ENCODE measurements around the gene AADACL3. TPM values are rescaled to one million over a fixed set of nuclear protein-coding genes. Genes with fewer than 3 reads are reported as not detected.

Gene AADACL3
- total and polyA plus RNA-seq, 2 of the 8 experiments (the other 6 are each of a cell fraction or from before 2014, with no cell fraction given) = 0.33 to 2.3 TPM

DNA sequence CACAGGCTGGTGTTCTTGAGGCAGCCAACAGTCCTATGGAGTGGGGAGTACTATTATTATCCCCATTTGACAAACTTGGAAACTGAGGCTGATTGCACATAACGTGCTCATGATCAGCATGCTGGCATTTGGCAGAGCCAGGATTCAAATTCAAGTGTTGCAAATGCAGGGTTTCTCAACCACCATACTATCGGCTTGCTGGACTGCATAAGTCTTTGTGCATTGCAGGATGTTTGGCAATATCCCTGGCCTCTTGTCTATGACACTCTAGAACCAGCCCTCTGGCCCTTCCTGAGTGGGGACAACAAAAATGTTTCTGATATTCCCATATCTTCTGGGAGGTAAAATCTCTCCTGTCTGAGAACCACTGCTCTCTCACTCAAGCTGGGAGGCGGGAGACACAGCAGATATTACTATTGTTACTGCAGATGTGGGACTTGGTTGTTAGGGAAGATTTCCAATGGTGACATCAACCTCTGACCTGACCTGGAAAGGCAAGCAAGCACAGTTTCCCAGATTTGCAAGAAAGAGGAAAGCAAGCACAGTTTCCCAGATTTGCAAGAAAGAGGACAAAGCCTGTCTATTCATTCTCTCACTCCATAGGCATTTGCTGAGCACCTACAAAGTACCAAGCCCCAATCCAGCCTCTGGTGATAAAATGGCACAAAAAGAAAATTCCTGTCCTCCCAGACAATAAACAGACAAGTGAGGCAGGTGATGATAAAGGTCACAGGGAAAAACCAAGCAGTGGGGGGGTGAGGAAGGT is 1.0 kb upstream of the AADACL3 start:
- no peak overlapping the region for H3K9ac ChIP-seq (replicated peaks in 1 of 4; ENCODE audit: extremely low read depth in 1 of 4, low read depth in 3 of 4, low read length in 3 of 4)
- no peak overlapping the region for H3K23ac ChIP-seq (ENCODE audit: insufficient read length)
- H3K23me2 ChIP-seq (ENCODE audit: low read depth, low read length) = peaks cover 3% of the 10 kb centered on the region; the same call in 1 of the 2 replicates
- H3K27ac ChIP-seq (ENCODE audit: low read depth, low read length) = no peak overlapping the region
- H3K4ac ChIP-seq (replicated peaks; ENCODE audit: insufficient read length, low read depth, low read length) = no peak overlapping the region
- no peaks in the 10 kb centered on the region for H3K36me3 ChIP-seq (ENCODE audit: control insufficient read depth in 2 of 4, insufficient read depth in 4 of 4, low read length in 3 of 4)
- H2BK20ac ChIP-seq (ENCODE audit: low read length) = peak overlapping the region; percentile 76; the same call in 1 of the 2 replicates
- H3K14ac ChIP-seq (ENCODE audit: insufficient read length) = no peak overlapping the region
- ChIA-PET POLR2A (ENCODE audit: partially characterized antibody) (interaction anchor here (1.1 kb wide), 1 partner anchor 49 kb away, joined by 4 read pairs; no protein-coding TSS in a partner anchor), CTCF (ENCODE audit: partially characterized antibody) (interaction anchor here (0.5 to 0.6 kb wide), 2 partner anchors 30 to 78 kb away, joined by 3 to 4 read pairs; no protein-coding TSS in a partner anchor)
- peak overlapping the region in 1 of 2 experiments; percentile 43; a peak in 2 of 4 replicates for H3K4me2 ChIP-seq (ENCODE audit: insufficient read depth in 1 of 2, low read depth in 2 of 2, low read length in 2 of 2)
- H2BK12ac ChIP-seq (ENCODE audit: low read depth, low read length) = 0 out of 2 replicates have a peak overlapping the region, but pooled peaks have one; percentile 3
- H4K20me1 ChIP-seq (replicated peaks in 1 of 2; ENCODE audit: control insufficient read depth in 1 of 2, insufficient read depth in 2 of 2, low read length in 2 of 2) = no peaks in the 10 kb centered on the region
- H2AK5ac ChIP-seq (ENCODE audit: low read depth, low read length) = peak overlapping the region; percentile 6; the same call in 1 of the 2 replicates
- H3K79me2 ChIP-seq (ENCODE audit: control insufficient read depth in 1 of 2, insufficient read depth in 2 of 2, low read length in 2 of 2) = no peaks in the 10 kb centered on the region
- no peaks in the 10 kb centered on the region for H3K9me3 ChIP-seq (ENCODE audit: insufficient read depth in 2 of 2, low read depth in 1 of 2, low read length in 1 of 2)
- no peak for DNase-seq (ENCODE audit: low read depth in 1 of 2, low spot score in 2 of 2)
- peak overlapping the region; percentile 55 for H2BK120ac ChIP-seq (replicated peaks; ENCODE audit: low read depth, low read length)
- H4K5ac ChIP-seq (ENCODE audit: insufficient read length, low read depth, low read length) = peak overlapping the region; percentile 28
- H2AFZ ChIP-seq (ENCODE audit: low read length) = peak overlapping the region; percentile 50; the same call in 1 of the 2 replicates
- no peak overlapping the region for H3K56ac ChIP-seq (replicated peaks; ENCODE audit: insufficient read length, low read depth, low read length)
- no peaks in the 10 kb centered on the region for H3K79me1 ChIP-seq (ENCODE audit: low read depth, low read length)
- FAIRE-seq = no peak
- H2BK15ac ChIP-seq (ENCODE audit: low read length) = no peak overlapping the region
- no peak overlapping the region for H3K4me3 ChIP-seq (ENCODE audit: extremely low read depth in 1 of 4, insufficient read depth in 2 of 4, low read depth in 3 of 4, low read length in 4 of 4)
- H4K91ac ChIP-seq (replicated peaks; ENCODE audit: insufficient read length, low read length) = peak overlapping the region; percentile 91
- H4K8ac ChIP-seq (ENCODE audit: extremely low read depth, insufficient read depth, low read length) = no peak overlapping the region
- H3K4me1 ChIP-seq (replicated peaks in 1 of 4; ENCODE audit: control insufficient read depth in 3 of 4, insufficient read depth in 4 of 4, low read length in 3 of 4) = peaks cover 9 to 33% (median 28%) of the 10 kb centered on the region in 4 experiments
- 79% methylated on average over 3 of the region's 3 CpGs; no CpG with 5 or more reads in 1 of the 2 experiments for WGBS, 2 experiments (ENCODE audit: extremely low coverage in 1 of 2, insufficient coverage in 1 of 2, insufficient read length in 1 of 2, insufficient replicate concordance in 2 of 2, low coverage in 1 of 2, low lambda C conversion rate in 2 of 2, missing lambda C conversion rate in 1 of 2)
- no peaks in the 10 kb centered on the region for H3K27me3 ChIP-seq (replicated peaks in 1 of 4; ENCODE audit: control insufficient read depth in 3 of 4, extremely low read depth in 1 of 4, insufficient read depth in 3 of 4, low read length in 3 of 4)
- peak overlapping the region; percentile 55 for H3K18ac ChIP-seq (ENCODE audit: extremely low read depth, low read length)
- H2BK5ac ChIP-seq (ENCODE audit: low read depth, low read length) = peak overlapping the region; percentile 94; the same call in 1 of the 2 replicates
- TF ChIP-seq YY1 (IDR thresholded peaks at IDR 0.05; ENCODE audit: low read depth, low read length) = no peak
- TF ChIP-seq TEAD4 (IDR thresholded peaks at IDR 0.05; ENCODE audit: low read depth, low read length) = no peak
- TF ChIP-seq NANOG (IDR thresholded peaks at IDR 0.05; ENCODE audit: insufficient read depth, low read depth, low read length, poor library complexity, severe bottlenecking) = no peak
- no peak for TF ChIP-seq POLR2A (IDR thresholded peaks at IDR 0.05; ENCODE audit: control extremely low read depth in 1 of 2, low read depth in 2 of 2, low read length in 2 of 2)
- TF ChIP-seq ZNF274 (IDR thresholded peaks at IDR 0.05; ENCODE audit: borderline replicate concordance, extremely low read depth, low read length) = no peak
- no peak for TF ChIP-seq SIRT6 (IDR thresholded peaks at IDR 0.05; ENCODE audit: low read length)
- TF ChIP-seq, protein P1, sequence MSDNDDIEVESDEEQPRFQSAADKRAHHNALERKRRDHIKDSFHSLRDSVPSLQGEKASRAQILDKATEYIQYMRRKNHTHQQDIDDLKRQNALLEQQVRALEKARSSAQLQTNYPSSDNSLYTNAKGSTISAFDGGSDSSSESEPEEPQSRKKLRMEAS (IDR thresholded peaks at IDR 0.05) = no peak
- no peak for TF ChIP-seq RBBP5 (IDR thresholded peaks at IDR 0.05; ENCODE audit: borderline replicate concordance, low read depth, low read length)
- TF ChIP-seq KDM5A (IDR thresholded peaks at IDR 0.05; ENCODE audit: low read length) = no peak
- no peak for TF ChIP-seq TBP (IDR thresholded peaks at IDR 0.05; ENCODE audit: low read depth, low read length)
- no peak for TF ChIP-seq CBX5 (IDR thresholded peaks at IDR 0.05; ENCODE audit: low read depth, low read length)
